Measurements from ENCODE around the gene VAMP5. TPM values are rescaled to one million over a fixed set of nuclear protein-coding genes. Genes with fewer than 3 reads are reported as not detected.
A peak's percentile ranks its signal among the peaks of the same experiment; 100 is the strongest.

The VAMP5 gene
- total RNA-seq, 6 donors from 2014 or later: 20.5 to 105 (median 44.0) TPM

DNA sequence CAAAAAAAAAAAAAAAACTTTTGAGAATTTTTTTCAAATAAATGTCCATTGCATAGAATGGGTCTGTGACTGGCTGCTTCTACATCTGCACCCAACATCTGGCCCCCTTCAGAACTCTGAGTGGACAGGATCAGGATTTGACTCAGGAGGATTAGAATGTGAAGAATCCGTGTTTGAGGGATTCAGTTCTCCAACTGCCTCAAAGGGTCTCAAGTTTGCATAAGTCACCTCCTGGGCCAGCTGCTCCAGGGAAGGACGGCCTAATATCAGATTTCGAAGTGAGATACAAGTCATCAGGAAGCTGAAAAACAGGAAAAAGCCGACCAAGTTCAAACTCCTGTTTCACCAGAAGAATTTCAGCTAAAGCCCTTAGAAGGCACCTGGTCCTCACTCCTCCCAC, 34.4 kb upstream of the VAMP5 start:
- no peak for ATAC-seq (ENCODE audit: low FRiP score in 2 of 2)
- H3K9me3 ChIP-seq: no peaks in the 10 kb centered on the region
- H3K4me3 ChIP-seq: no peak overlapping the region
- WGBS, 2 donors: 41 to 51% methylated on average over 4 of the region's 4 CpGs
- H3K27me3 ChIP-seq: no peaks in the 10 kb centered on the region
- H3K36me3 ChIP-seq: peaks cover 4 to 95% (median 62%) of the 10 kb centered on the region in 4 donors
- no peak for DNase-seq
- TF ChIP-seq POLR2A (IDR thresholded peaks at IDR 0.05) (no peak), POLR2AphosphoS5 (IDR thresholded peaks at IDR 0.05) (no peak), EP300 (IDR thresholded peaks at IDR 0.05) (no peak)
- TF ChIP-seq, protein P1, sequence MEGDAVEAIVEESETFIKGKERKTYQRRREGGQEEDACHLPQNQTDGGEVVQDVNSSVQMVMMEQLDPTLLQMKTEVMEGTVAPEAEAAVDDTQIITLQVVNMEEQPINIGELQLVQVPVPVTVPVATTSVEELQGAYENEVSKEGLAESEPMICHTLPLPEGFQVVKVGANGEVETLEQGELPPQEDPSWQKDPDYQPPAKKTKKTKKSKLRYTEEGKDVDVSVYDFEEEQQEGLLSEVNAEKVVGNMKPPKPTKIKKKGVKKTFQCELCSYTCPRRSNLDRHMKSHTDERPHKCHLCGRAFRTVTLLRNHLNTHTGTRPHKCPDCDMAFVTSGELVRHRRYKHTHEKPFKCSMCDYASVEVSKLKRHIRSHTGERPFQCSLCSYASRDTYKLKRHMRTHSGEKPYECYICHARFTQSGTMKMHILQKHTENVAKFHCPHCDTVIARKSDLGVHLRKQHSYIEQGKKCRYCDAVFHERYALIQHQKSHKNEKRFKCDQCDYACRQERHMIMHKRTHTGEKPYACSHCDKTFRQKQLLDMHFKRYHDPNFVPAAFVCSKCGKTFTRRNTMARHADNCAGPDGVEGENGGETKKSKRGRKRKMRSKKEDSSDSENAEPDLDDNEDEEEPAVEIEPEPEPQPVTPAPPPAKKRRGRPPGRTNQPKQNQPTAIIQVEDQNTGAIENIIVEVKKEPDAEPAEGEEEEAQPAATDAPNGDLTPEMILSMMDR (IDR thresholded peaks at IDR 0.05): no peak
- H3K27ac ChIP-seq: peak overlapping the region; percentile 17 to 72 (median 31)
- H3K4me1 ChIP-seq: peaks cover 4 to 11% (median 7%) of the 10 kb centered on the region in 4 donors

DNA sequence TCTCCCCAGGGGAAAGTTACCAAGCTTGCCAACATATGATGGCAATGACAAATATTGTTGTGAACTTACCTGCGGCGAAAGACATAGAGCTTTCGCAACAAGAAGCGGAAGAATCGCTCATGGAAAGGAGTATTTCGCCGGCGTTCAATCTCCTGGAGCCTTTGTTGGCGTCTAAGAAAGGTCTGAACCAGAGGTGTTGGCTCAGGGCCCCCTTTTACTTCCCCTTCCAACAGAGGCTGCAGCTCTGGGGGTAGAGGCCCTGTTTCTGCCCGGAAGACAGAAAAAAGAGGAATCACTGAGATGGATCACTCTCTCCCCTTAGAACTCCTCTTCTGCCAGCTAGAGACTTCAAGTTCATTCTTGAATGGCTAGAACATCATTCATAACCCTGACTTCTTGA, 33.7 kb upstream of the VAMP5 start:
- ATAC-seq (ENCODE audit: low FRiP score in 2 of 2) (peak in 1 of 2 donors; percentile 32), DNase-seq (peak in 1 of 2 donors; percentile 38)
- no peak for TF ChIP-seq POLR2AphosphoS5 (IDR thresholded peaks at IDR 0.05)
- TF ChIP-seq EP300 (IDR thresholded peaks at IDR 0.05): no peak
- WGBS, 2 donors: 77 to 78% methylated on average over 10 of the region's 10 CpGs
- Histone ChIP-seq H3K4me3 (no peak overlapping the region), H3K9me3 (no peaks in the 10 kb centered on the region), H3K4me1 (peaks cover 4 to 11% (median 7%) of the 10 kb centered on the region in 4 donors), H3K27me3 (no peaks in the 10 kb centered on the region), H3K36me3 (peaks cover 2 to 95% (median 60%) of the 10 kb centered on the region in 4 donors), H3K27ac (peak overlapping the region; percentile 17 to 72 (median 31))

DNA sequence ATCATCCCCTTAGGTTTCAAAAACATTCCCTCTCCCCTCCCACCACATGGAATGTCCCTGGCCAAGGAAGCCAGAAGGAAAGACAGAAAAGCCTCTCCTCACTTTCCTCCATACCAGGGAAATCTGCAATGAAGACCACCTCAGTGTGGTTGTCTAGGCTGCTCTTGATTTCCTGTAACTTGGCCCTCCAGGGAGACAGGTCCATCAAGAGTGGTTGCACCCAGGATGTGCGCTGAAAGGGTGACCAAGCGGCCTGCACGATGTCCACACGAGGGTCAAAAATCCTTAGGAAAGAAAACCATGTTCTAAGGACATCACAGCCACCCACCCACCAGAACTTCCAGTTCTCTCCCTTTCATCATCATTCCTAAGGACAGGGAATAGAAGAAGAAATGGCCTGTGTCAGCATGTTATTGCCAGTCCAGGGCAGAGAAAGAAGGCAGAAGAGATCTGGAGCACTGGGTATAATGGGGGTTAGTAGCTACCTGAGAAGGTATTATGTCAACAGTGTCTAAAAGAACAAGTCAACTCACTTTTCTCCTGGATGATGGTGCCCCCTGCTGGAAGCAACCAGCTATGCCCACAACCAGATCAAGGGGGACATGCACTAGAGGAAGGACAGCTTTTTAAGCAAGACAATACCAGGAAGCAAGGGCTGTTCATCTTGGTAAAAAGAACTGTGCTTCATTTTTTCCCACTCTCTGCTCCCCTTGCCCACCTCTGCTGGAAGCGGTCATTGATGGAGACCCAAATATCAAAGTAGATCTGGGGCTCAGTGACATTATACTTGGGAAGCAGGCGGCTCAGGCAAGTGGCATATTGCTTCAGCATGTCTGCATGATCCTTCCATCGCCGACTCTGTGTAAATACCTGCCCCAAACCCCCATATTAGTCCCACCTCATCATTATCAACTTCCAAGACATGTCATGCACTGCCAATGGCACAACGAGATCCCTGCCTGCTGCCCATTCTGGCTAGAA, 32.2 kb upstream of the VAMP5 start:
- Histone ChIP-seq H3K27ac (peak overlapping the region in 3 of 4 donors; percentile 12 to 72 (median 24)), H3K27me3 (no peaks in the 10 kb centered on the region), H3K36me3 (peaks cover 0 to 95% (median 57%) of the 10 kb centered on the region in 4 donors), H3K4me3 (no peak overlapping the region), H3K4me1 (peaks cover 4 to 7% (median 6%) of the 10 kb centered on the region in 4 donors), H3K9me3 (no peaks in the 10 kb centered on the region)
- WGBS, 2 donors: 64 to 72% methylated on average over 9 of the region's 9 CpGs
- no peak for TF ChIP-seq POLR2AphosphoS5 (IDR thresholded peaks at IDR 0.05)
- no peak for TF ChIP-seq EP300 (IDR thresholded peaks at IDR 0.05)
- TF ChIP-seq, protein P1 (IDR thresholded peaks at IDR 0.05): peak; percentile 86 to 93 (median 92)
- peak; percentile 83 to 88 for ATAC-seq (ENCODE audit: low FRiP score in 2 of 2)
- DNase-seq: peak in 1 of 2 donors; percentile 84

DNA sequence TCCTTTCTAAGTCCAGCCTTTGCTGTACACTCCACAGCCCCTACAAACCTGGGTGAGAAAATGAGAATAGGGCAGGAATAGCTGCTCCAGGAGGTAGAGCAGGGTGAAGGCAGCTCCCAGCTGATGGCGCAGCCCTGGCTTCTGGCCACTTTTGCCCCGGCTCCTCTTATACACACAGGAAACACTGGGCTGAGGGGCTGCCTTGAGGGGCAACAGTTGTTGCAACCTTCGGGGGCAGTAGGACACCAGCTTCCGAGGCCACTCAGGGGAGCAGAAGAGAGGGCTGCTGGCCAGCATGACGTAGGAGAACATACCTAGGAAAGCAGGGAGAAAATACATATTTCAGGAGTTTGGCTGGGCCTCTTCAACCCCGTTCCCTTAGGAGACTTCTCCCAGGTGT, 31.0 kb upstream of the VAMP5 start:
- no peaks in the 10 kb centered on the region for H3K27me3 ChIP-seq
- H3K4me1 ChIP-seq: peaks cover 4 to 7% (median 6%) of the 10 kb centered on the region in 4 donors
- ATAC-seq (ENCODE audit: low FRiP score in 2 of 2) (no peak), DNase-seq (no peak)
- H3K9me3 ChIP-seq: no peaks in the 10 kb centered on the region
- TF ChIP-seq EP300 (IDR thresholded peaks at IDR 0.05) (no peak), POLR2AphosphoS5 (IDR thresholded peaks at IDR 0.05) (no peak), POLR2A (IDR thresholded peaks at IDR 0.05) (no peak)
- TF ChIP-seq, protein P1 (IDR thresholded peaks at IDR 0.05): no peak
- no peak overlapping the region for H3K27ac ChIP-seq
- H3K36me3 ChIP-seq: peaks cover 0 to 98% (median 59%) of the 10 kb centered on the region in 4 donors
- no peak overlapping the region for H3K4me3 ChIP-seq
- 80 to 87% methylated on average over 5 to 6 of the region's 6 CpGs for WGBS, 2 donors

DNA sequence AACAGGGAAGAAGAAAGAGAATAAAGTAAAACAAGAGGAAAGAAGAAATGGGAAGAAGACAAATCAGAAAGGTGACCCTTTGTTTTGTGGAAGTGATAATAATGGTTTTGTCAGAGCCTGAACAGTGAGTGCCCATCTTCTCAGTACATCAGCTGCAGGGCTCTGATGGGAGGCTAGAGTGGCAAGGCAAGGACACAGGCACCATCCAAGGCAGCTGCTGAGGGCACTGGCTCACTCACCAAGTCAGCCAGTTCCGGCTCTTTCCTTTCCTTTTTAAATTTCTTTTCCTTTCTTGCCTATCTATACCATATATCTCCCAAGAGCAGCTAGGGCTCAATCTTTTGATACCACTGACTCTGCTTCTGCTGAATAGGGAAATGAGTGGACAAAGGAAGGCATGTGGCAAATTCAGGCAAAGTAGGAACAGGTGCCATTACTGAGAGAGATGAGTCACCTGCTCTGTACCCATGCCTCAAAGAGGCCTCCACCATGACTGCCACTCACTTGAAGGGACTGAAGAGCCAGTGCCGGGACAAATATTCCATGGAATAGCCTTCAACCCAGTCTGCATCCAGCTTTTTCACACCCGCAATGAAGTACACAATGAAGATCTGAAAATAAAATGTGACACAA, 29.1 kb upstream of the VAMP5 start:
- Histone ChIP-seq H3K27ac (no peak overlapping the region), H3K4me1 (peaks cover 14 to 18% (median 17%) of the 10 kb centered on the region in 4 donors), H3K27me3 (no peaks in the 10 kb centered on the region), H3K9me3 (no peaks in the 10 kb centered on the region), H3K4me3 (no peak overlapping the region), H3K36me3 (peaks cover 0 to 86% (median 62%) of the 10 kb centered on the region in 4 donors)
- DNase-seq (no peak), ATAC-seq (ENCODE audit: low FRiP score in 2 of 2) (no peak)
- TF ChIP-seq POLR2AphosphoS5 (IDR thresholded peaks at IDR 0.05) (no peak), POLR2A (IDR thresholded peaks at IDR 0.05) (no peak), EP300 (IDR thresholded peaks at IDR 0.05) (no peak)
- TF ChIP-seq, protein P1 (IDR thresholded peaks at IDR 0.05): no peak
- WGBS, 2 donors: 92 to 95% methylated on average over 3 of the region's 3 CpGs
